GM18520 (cell line): Measurements from ENCODE around the gene NDUFB11.
A peak's percentile ranks its signal among the peaks of the same experiment; 100 is the strongest.

ENCODE experiments used
- ATAC-seq: cut with Tn5 transposase; IDR thresholded peaks from one replicate; pipeline ENCODE4 v1.9.1; 2021; ENCODE audit not compliant: unreplicated experiment

NDUFB11 gene

DNA sequence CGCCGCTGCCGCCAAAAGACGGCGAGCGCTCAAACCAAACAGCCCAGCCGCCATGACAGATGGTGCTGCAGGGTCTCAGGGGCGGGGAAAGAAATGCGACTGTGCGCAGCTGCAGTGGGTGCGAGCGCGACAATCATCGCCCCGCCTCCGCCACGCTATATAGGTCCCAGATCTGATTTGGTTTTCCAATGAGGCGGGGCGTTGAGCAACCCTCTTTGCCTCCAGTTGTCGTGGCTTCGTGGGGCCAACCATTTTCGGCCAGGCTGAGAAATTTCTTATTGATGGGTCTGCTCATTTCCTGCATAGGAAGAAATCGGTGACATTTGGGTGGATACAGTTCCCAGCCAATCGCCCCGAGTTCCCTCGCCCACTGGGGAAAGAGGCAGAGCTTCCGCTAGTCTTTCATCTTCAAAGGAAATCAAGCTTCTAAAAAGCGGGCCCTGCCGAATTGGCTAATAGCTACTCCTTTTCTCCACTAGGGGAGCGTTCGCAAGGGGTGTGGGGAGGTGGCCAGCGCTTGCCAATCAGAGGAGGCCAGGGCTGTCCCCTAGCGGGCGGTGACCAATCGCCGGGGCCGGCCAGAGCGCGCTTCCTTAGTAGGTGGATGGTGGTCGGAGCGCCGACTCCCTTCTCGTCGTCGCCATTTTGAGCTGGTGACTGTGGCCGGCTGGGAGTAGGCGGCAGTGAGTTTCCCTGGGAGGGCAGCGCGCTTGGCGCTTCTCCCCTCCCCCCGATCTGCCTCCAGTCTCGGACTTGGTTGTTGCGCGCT lies at the start of gene NDUFB11, which contains the start of gene RBM10:
Gene NDUFB11, minus strand, starts transcription at position 77 of the 769 bp plus-strand sequence. Its CDS starts 23 bp downstream, at position 54.
Gene RBM10, plus strand, starts transcription at position 596 of the 769 bp plus-strand sequence. CDS start 2,261 bp downstream, outside the sequence.
- ATAC-seq: peak; percentile 79

DNA sequence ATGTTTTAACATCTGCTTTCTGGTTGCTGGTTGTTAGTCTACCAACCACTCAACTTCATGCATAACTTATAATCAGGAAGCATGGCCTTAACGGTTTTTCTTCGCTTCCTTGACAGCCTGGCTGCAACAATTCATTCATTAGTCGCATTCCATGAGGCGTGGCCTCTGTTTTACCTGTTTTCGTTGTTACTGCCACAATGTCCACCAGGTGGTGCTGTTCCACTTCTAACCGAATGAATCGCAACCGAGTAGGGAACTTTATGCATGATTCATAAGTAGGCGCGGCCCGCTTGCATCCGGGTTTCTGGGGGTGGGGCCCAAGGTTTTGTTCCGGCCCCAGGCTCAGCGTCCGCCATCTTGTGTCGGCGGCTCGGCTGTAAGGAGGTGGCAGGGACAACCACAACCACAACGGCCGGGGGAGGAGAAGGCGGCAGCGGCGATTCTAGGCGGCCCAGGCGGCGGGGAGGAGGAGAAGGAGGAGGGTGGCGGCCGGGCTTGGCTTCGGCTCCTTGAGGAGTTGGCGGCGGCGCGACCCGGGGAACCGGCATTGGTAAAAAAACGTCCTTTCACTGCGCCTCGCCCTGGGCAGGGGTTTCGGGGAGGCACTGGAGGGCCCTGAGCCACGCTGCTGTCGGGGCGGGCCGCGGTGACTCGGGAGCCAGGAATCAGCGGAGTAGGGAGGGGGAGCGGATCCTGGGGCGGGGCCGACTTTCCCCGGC lies 49.1 kb upstream of the NDUFB11 start, which contains the start of gene UBA1:
Gene UBA1, plus strand, starts transcription at position 355 of the 719 bp plus-strand sequence. CDS start 4,974 bp downstream, outside the sequence.
- ATAC-seq: peak; percentile 43

DNA sequence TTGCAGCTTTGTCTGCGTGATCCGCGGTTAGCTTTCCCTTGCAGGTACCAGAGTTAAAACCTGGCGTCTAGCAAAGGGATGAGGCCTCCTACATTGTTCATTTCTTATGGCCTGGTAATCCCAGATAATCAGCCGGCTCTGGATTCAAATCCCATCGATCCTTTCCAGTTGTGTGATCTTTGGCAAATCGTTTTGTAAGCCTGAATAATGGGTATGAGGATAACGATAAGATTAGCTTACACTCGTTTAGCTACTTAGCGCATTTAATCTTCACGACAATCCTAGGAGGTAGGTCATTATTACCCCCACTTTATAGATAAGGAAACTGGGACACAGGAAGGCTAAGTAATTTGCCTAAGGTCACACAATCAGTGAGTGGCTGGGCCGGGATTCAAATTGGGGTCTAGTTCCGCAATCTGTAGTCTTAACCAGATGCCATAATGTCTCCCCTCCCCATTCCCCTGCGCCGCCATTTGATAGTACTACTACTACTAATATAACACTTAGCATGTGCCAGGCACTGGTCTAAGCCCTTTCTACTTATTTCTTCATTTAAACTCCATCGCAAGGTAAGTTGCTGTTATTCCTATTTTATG lies 47.4 kb upstream of the NDUFB11 start:
- ATAC-seq: no peak

DNA sequence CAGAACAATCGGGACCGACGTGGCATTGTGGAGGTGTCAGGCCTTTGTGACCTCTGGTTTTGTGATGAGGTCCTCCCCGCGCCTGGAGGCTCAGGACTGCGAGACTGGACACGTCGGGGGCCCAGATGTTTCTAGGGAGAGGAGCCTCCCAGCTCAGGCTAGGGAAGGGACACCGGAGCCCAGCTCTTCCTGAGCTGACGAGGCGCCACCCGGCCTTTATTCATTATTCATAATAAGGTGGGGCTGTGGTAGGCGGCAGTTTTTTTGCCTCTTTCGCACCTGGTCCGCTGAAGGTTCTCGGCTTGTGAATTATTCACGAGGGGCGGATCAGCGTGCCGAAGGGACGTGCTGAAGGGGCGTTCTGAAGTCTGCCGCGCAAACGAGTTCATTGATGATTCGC lies 46.8 kb upstream of the NDUFB11 start:
- ATAC-seq: no peak

DNA sequence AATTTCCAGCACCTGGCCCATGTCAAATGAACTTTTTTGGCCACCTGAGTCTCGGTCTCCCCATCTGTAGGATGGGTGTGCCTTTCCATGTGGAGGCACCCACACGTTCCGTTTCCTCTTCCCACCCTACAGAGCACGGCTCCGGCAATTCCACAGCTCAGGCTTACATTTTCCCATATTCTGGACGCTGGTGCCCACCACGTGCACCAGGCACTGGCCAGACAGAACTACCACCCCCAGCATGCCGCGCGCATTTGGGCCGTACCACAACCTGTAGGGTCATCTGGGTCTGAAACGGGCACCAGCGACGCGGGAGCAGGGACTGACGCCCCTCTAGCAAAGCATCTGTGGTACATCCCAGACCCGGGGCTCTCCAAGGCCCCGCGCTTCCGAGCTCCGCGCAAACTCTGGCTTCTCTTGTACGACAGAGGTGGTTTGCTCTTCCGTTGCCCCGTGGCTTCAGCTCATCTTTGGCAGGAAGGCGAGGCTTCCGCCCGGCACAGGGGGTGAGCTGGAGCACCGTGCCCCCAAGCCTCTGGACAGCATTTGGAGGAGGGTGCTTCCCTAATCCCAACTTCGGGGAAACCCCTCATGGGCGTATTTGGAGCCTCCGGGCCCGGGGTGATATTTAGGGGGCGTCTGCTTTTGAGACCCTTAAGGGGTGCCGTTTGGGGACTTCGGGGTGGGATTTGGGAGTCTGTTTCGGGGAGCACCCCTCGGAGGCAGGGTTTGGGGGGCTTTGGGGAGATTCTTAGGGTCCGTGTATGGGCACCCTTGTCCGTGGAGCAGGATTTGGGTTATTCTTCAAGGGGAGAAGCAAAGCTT lies 46.2 kb upstream of the NDUFB11 start:
- peak; percentile 50 for ATAC-seq

DNA sequence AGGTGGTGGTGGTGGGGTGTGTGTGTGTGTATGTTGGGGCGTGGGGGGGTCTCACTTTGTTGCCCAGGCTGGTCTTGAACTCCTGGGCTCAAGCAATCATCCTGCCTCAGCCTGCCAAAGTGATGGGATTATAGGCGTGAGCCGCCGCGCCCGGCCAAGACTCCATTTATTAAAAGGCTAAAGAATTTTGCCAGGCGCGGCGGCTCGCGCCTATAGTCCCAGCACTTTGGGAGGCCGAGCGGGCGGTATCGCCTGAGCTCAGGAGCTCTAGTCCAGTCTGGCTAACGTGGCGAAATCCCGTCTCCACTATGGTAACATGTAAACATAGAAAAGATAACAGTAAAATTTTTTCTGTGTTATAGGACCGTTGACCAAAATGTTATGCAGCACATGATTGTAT lies 45.4 kb upstream of the NDUFB11 start:
- ATAC-seq: no peak

DNA sequence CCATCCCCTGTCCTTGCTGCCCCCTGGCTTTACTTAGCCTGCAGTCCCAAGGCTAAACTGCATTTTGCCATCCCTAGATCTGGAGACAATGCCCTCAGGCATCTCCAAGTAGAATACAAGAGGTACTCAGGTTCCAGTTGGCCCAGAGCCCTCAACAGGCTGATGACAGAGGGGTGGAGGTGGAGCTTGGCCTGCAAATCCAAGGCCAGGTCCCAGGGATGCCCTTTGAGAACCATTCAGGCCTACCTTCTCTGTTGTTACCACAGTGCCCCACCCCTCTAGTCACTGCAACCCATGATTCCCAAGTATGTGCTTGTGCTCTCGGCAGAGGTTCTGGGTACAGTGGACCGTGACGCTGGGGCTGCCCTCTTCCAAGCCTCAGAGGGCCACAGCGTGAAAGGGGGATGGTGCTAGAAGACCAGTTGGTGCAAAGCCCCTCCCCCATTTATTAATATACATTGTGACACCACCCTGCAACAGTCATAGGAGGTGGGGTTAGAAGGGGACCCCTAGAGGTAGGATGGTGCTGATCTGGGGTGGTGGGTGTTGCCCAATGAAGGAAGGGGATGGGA lies 42.7 kb upstream of the NDUFB11 start:
- no peak for ATAC-seq

DNA sequence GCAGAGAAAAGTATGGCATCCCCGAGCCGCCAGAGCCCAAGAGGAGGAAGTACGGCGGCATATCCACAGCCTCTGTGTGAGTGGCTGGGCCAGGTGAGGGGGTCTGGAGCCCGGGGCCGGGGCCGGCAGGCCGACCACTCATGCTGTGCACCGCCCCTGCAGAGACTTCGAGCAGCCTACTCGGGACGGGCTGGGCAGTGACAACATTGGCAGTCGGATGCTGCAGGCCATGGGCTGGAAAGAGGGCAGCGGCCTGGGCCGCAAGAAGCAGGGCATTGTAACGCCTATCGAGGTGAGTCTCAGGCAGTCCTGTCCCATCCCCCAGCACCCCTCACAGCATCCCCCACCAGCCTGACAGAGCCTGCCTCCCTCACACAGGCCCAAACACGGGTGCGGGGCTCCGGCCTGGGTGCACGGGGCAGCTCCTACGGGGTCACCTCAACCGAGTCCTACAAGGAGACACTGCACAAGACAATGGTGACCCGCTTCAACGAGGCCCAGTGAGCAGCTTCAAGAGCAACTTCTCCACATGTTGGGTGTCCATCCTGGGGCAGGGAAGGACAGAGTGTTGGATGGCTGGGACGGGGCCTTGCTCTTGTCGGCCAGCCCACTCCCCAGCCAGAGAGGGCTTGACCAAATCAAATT lies 41.7 kb upstream of the NDUFB11 start:
- ATAC-seq: no peak

DNA sequence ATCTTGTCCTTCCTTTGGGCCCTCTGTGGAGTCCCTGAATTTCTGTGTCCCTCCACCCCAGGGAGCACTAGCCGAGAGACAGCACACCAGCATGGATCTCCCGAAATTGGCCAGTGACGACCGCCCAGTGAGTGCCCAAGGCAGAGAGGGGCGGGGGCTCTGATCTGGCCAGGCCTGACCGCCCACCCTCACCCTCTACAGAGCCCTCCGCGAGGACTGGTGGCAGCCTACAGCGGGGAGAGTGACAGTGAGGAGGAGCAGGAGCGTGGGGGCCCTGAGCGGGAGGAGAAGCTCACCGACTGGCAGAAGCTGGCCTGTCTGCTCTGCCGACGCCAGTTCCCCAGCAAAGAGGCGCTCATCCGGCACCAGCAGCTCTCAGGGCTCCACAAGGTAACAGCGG lies 40.7 kb upstream of the NDUFB11 start:
- ATAC-seq: no peak

DNA sequence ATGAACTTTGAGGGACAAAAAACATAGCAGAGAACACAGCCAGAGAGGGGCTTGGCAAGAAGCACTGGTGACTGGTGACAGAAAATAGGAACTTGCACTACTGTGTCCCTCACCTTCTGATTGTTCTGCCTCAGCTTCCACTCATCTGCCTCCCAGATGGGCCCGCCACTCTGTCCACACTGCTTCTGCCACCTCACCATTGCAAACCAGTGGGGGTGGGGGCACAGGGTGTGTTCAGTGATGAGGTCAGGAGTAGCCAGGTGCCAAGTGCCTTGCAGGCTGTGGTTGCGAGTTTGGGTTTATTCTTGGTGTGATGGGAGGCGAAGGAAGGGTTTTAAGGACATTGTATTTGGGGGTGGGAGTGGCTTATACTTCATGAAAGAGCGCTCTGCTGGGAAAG lies 40.0 kb upstream of the NDUFB11 start:
- ATAC-seq: no peak

DNA sequence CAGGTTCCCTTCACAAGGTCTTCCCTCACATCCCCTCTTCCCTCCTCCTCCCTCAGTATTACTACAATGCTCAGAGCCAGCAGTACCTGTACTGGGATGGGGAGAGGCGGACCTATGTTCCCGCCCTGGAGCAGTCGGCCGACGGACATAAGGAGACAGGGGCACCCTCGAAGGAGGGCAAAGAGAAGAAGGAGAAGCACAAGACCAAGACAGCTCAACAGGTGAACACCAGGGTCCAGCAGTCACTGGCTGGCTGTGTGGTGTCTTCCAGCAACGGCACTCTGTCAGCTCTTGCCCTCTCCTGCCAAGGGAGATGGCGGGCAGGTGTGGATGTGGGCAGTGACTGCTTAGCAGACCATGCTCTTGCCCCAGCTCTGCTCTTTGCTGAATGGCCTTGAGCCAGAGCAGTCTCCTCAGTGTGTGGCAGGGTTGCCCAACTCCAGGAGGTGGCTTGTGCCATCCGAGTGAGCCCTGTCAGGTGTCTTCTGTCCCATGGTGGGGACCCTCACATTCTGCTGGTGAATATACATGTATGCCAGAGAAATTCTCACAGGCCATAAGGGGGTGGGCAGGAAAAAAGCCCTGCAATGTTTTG lies 37.7 kb upstream of the NDUFB11 start:
- ATAC-seq: no peak

DNA sequence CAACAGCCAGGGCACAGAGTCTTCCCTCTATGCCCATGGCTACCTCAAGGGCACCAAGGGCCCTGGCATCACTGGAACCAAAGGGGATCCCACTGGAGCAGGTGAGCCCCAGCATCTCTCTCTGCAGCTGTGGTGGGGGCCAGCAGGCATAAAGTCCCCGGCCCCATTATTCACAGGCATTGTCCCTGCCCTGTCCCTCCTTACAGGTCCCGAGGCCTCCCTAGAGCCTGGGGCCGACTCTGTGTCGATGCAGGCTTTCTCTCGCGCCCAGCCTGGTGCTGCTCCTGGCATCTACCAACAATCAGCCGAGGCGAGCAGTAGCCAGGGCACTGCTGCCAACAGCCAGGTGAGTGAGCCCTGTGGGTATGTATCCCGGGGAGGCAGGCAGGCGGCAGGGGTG lies 36.8 kb upstream of the NDUFB11 start:
- ATAC-seq: no peak

DNA sequence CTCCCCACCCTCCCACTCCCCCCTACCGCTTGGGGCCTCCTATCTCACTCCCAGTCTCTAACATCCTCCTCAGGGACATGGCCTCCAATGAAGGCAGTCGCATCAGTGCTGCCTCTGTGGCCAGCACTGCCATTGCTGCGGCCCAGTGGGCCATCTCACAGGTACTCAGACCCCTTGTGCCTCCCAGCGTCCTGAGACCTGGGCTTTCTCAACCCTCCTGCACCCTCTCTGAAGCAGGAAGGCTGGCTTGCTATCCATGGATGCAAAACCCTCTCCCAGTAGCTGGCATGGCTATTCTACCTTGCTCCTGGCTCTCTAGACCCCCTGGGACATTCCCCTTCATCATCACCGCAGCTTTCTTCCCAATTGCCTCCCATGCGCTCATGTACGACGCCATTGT lies 35.8 kb upstream of the NDUFB11 start:
- ATAC-seq: no peak

DNA sequence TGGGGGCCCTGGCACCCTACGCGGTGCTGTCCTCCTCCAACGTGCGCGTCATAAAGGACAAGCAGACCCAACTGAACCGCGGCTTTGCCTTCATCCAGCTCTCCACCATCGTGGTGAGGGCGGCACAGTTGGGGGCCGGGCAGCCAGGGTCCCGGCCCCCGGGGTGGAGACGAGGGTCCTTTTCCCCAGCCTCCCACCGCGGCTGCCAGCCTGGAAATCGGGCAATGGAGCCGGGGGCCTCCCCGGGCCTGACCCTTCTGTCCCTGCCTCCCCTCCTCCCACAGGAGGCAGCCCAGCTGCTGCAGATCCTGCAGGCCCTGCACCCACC lies 35.4 kb upstream of the NDUFB11 start:
- ATAC-seq: no peak

DNA sequence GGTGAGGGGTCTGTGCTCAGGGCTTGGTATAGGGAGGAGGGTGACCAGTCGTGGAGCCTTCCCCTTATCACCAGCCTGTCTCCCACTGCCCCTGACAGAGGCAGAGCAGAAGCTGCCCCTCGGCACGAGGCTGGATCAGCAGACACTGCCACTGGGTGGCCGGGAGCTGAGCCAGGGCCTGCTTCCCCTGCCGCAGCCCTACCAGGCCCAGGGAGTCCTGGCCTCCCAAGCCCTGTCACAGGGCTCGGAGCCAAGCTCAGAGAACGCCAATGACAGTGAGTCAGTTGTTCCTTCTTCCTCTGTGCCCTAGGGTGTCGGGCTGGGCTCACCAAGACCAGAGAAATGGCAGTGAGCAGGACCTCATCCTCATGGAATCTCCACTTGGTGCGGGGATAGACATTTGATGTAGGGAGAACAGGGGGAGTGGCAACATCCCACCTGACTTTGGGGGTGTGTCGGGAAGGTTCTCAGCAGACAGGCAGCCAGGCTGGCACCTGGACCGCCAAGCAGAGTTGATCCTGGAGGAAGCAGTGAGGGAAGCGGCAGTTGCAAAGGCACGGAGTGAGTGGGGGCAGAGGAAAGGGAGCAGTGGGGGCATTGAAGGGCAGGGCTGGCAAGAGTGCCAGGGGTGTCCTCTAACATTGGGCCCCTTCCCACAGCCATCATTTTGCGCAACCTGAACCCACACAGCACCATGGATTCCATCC lies 34.9 kb upstream of the NDUFB11 start:
- no peak for ATAC-seq

DNA sequence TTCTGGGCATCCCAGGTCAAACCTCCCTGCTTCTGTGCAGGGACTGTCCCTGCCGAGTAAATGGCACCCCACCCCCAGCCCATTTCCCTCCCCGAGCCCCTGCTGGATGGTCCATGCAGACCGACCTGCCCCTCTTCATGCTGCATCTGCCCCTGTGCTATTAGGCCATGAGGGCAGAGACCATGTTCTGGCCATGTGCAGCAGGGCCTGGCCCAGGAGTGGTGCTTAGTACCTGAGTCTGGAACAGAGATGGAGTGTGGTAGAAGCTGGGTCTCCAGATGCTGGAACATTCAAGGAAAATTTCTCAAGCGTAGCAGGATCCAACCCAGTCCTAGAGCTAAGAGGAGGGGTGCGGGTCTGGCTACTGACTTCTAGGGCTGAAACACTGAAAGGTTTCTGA lies 33.8 kb upstream of the NDUFB11 start:
- ATAC-seq: no peak

DNA sequence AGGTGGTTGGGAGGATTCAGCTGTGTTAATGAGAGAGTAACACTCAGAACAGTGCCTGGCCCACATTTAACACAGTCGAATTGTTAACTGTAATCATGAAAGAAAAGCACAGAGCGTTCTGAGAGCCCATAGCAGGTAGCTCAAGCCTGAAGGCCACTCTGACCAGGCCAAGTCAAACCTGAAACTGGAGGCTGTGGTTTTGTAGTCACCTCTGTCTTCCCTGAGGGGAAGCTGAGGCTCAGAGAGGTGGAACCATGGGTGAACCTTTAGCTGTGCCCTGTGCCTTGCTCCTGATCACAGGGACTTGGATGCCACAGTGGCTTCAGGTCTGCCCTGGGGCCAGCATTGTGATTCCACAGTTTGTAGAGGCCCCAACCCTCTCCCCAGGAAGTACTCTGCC lies 32.6 kb upstream of the NDUFB11 start:
- no peak for ATAC-seq

DNA sequence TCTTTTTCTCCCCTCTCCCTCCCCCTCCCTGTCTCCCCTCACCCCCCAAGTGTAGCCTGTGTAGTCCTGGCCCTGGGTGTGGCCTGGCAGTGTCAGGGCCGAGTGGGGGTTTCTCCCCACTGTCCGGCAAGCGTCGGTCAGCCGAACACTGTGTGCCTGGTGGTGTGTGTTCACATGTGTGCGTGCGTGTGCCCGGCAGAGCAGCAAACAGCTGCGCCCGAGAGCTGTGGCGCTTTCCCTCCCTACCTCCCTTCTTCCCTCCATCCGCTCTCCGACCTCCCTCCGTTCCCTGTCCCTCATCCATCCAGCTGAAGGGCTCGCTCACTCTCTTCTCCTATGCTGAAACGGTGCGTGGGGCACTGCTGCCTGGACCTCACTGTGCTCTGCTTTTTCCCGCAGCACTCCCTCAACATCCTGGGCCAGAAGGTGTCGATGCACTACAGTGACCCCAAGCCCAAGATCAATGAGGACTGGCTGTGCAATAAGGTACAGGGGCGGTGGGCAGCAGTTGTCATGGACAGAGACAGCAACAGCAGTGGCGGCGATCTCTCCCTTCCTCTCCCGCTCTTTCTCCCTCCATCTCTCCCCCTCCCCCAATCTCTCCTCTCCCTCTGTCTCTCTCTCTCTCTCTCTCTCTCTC lies 31.7 kb upstream of the NDUFB11 start:
- ATAC-seq: no peak

DNA sequence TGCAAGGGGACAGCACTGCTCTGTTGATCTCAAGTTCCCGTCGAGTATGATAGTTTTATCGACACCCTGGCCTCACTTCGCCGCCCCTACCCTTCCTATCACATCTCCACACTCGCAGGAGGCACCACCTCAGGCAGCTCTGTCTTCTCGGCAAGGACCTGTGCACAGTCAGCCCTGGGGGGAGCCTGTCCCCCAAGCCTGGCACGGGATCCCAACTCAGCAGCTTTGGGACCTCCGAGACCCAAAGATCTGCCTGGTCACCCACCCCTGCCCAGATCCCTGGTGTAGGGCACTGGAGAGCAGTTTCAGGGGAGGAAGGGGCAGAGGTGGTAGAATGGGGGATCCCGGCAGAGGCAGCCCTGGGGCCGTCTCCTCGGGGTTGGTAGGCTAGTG lies 31.1 kb upstream of the NDUFB11 start:
- no peak for ATAC-seq
